ENCODE results near the gene EIF3F. TPM values are rescaled to one million over a fixed set of nuclear protein-coding genes. Genes with fewer than 3 reads are reported as not detected.

Gene EIF3F
- total and polyA plus RNA-seq, 2 of the 8 experiments (the other 6 are each of a cell fraction or from before 2014, with no cell fraction given): 222 to 388 TPM

DNA sequence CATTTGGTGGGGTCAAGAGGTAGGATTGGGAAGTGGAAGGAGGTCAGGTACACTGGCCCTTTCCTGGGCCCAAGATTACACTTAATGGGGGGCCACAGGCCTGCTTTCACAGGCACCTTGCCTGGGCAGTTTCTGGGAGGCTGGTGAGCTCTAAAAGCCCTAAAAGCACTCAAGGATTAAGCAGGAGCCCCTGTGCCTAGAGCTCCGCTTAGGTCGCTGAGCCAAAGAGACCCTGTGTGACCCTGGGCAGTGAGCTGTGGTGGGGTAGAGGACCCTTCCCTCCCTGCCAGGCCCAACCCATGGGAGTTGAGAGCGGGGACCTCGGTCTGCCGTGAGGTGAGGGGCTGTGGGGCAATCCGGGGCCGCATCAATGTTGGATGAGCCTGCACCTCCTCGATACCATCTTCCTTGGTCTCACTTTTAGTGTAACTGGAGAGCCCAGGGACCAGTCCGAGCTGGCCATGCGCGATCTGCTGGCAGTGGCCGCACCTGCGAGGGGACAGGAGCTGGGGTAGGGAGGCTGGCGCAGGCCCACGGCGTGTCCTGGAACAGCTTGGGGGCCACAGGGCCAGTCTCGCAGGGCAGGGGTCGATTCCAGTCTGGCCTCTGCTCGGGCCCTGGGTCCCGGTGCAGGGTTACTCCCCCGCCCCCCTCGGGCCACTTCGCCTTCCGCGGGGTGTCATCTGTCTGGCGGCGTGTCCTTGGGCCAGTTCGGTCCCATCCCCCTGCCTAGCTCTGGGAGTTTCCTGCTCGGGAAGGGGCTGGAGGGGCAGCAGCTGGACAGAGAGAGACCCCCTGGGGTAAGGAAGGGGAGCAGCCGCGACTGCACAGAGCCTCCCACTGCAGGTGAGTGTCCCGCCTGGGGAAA lies 44.3 kb downstream of the EIF3F start:
- Histone ChIP-seq H3K4me1 (replicated peaks in 1 of 4; ENCODE audit: control insufficient read depth in 3 of 4, insufficient read depth in 4 of 4, low read length in 3 of 4) (peaks cover 0 to 13% (median 4%) of the 10 kb centered on the region in 4 experiments; a peak in 5 of 7 replicates), H3K9ac (replicated peaks in 1 of 4; ENCODE audit: extremely low read depth in 1 of 4, low read depth in 3 of 4, low read length in 3 of 4) (no peak overlapping the region; a peak in 1 of 7 replicates), H3K27me3 (replicated peaks in 1 of 4; ENCODE audit: control insufficient read depth in 3 of 4, extremely low read depth in 1 of 4, insufficient read depth in 3 of 4, low read length in 3 of 4) (peaks cover 0 to 14% (median 6%) of the 10 kb centered on the region in 4 experiments; a peak in 5 of 7 replicates), H2BK15ac (ENCODE audit: low read length) (no peak overlapping the region), H3K4me2 (ENCODE audit: insufficient read depth in 1 of 2, low read depth in 2 of 2, low read length in 2 of 2) (no peak overlapping the region; a peak in 1 of 4 replicates), H3K18ac (ENCODE audit: extremely low read depth, low read length) (peak overlapping the region; percentile 41; the same call in 1 of the 2 replicates), H3K56ac (replicated peaks; ENCODE audit: insufficient read length, low read depth, low read length) (no peak overlapping the region), H3K27ac (ENCODE audit: low read depth, low read length) (no peak overlapping the region), H3K79me2 (ENCODE audit: control insufficient read depth in 1 of 2, insufficient read depth in 2 of 2, low read length in 2 of 2) (no peaks in the 10 kb centered on the region), H4K20me1 (replicated peaks in 1 of 2; ENCODE audit: control insufficient read depth in 1 of 2, insufficient read depth in 2 of 2, low read length in 2 of 2) (no peaks in the 10 kb centered on the region), H3K9me3 (ENCODE audit: insufficient read depth in 2 of 2, low read depth in 1 of 2, low read length in 1 of 2) (no peaks in the 10 kb centered on the region), H2BK5ac (ENCODE audit: low read depth, low read length) (no peak overlapping the region), H2AK5ac (ENCODE audit: low read depth, low read length) (no peak overlapping the region), H3K36me3 (ENCODE audit: control insufficient read depth in 2 of 4, insufficient read depth in 4 of 4, low read length in 3 of 4) (no peaks in the 10 kb centered on the region), H2BK120ac (replicated peaks; ENCODE audit: low read depth, low read length) (no peak overlapping the region), H3K4me3 (ENCODE audit: extremely low read depth in 1 of 4, insufficient read depth in 2 of 4, low read depth in 3 of 4, low read length in 4 of 4) (no peak overlapping the region), H4K91ac (replicated peaks; ENCODE audit: insufficient read length, low read length) (no peak overlapping the region), H2BK12ac (ENCODE audit: low read depth, low read length) (peak overlapping the region; percentile 60; the same call in 1 of the 2 replicates), H2BK20ac (ENCODE audit: low read length) (no peak overlapping the region), H3K23me2 (ENCODE audit: low read depth, low read length) (no peaks in the 10 kb centered on the region), H4K8ac (ENCODE audit: extremely low read depth, insufficient read depth, low read length) (peak overlapping the region; percentile 87), H3K79me1 (ENCODE audit: low read depth, low read length) (no peaks in the 10 kb centered on the region), H3K14ac (ENCODE audit: insufficient read length) (no peak overlapping the region), H2AFZ (ENCODE audit: low read length) (no peak overlapping the region; the same call in 1 of the 2 replicates), H4K5ac (ENCODE audit: insufficient read length, low read depth, low read length) (no peak overlapping the region), H3K23ac (ENCODE audit: insufficient read length) (no peak overlapping the region), H3K4ac (replicated peaks; ENCODE audit: insufficient read length, low read depth, low read length) (no peak overlapping the region)
- 89% methylated on average over 25 of the region's 32 CpGs; no CpG with 5 or more reads in 1 of the 2 experiments for WGBS, 2 experiments (ENCODE audit: extremely low coverage in 1 of 2, insufficient coverage in 1 of 2, insufficient read length in 1 of 2, insufficient replicate concordance in 2 of 2, low coverage in 1 of 2, low lambda C conversion rate in 2 of 2, missing lambda C conversion rate in 1 of 2)
- POLR2A ChIA-PET (ENCODE audit: partially characterized antibody): interaction anchor here (0.9 kb wide), 1 partner anchor 51 kb away, joined by 3 read pairs; no protein-coding TSS in a partner anchor
- CTCF ChIA-PET (ENCODE audit: partially characterized antibody): interaction anchor here (0.9 to 31.7 kb wide), 13 partner anchors 8 to 126 kb away, joined by 3 to 1283 read pairs (median 5); partner anchors contain the start of gene TUB
- FAIRE-seq (no peak), DNase-seq (ENCODE audit: low read depth in 1 of 2, low spot score in 2 of 2) (peak in 1 of 2 experiments; percentile 56)
- no peak for TF ChIP-seq TEAD4 (IDR thresholded peaks at IDR 0.05; ENCODE audit: low read depth, low read length)
- no peak for TF ChIP-seq BCL11A (IDR thresholded peaks at IDR 0.05; ENCODE audit: low read depth in 2 of 2, low read length in 2 of 2)
- TF ChIP-seq JUN (IDR thresholded peaks at IDR 0.05; ENCODE audit: low read depth, low read length): no peak
- TF ChIP-seq RBBP5 (IDR thresholded peaks at IDR 0.05; ENCODE audit: borderline replicate concordance, low read depth, low read length): no peak

Measured in H1 (cell line).